IMR-90 (cell line): ENCODE data around the gene WDFY2. TPM values are rescaled to one million over a fixed set of nuclear protein-coding genes. Genes with fewer than 3 reads are reported as not detected.

Source experiments
- ATAC-seq: fragments of 200-7000 bp; cut with Tn5 transposase; 2 replicates; pipeline ENCODE4 v1.9.1; 2020; ENCODE audit warnings: low read depth, mild to moderate bottlenecking, moderate library complexity
- BruUV-seq: library from RNA; stranded (reverse); fragments of 400-500 nt; replicated peaks from 2 replicates; lab custom pipeline; 2021; lab: Mats Ljungman, UMichigan
- CTCF ChIA-PET: fragments of 300-600 bp; formaldehyde crosslinking; extraction: SDS; loops from one replicate; lab custom pipeline; 2021; ENCODE audit warnings: antibody characterized with exemption; lab: Yijun Ruan, JAX
- POLR2A ChIA-PET: fragments of 300-600 bp; sonication (Branson Sonifier 250); formaldehyde crosslinking; loops from one replicate; lab custom pipeline; 2022; ENCODE audit warnings: antibody characterized with exemption; ENCODE audit not compliant: unreplicated experiment; lab: Charles Lee
- DNase-seq: peaks from one replicate; pipeline ENCODE4 v3.0.0; 2013
- H2AFZ ChIP-seq: replicated peaks from 2 replicates; pipeline ENCODE3; 2013; ENCODE audit warnings: low read length, mild to moderate bottlenecking; ENCODE audit not compliant: poor library complexity
- H2AK5ac ChIP-seq: 2 replicates; pipeline ENCODE4 v1.6.1; 2013; ENCODE audit warnings: low read depth, low read length, inconsistent platforms
- H2AK9ac ChIP-seq: replicated peaks from 2 replicates; pipeline ENCODE3; 2013; ENCODE audit warnings: mild to moderate bottlenecking, low read depth, low read length, moderate library complexity; ENCODE audit not compliant: poor library complexity
- H2BK120ac ChIP-seq: 2 replicates; pipeline ENCODE4 v1.6.1; 2013; ENCODE audit warnings: low read depth, low read length, inconsistent platforms
- H2BK15ac ChIP-seq: 3 replicates; pipeline ENCODE4 v1.6.1; 2013; ENCODE audit warnings: low read depth, low read length, inconsistent platforms
- H2BK20ac ChIP-seq: 2 replicates; pipeline ENCODE4 v1.6.1; 2013; ENCODE audit warnings: low read depth, mild to moderate bottlenecking, inconsistent platforms, low read length, moderate library complexity
- H2BK5ac ChIP-seq: 2 replicates; pipeline ENCODE4 v1.6.1; 2013; ENCODE audit warnings: mild to moderate bottlenecking, low read depth, low read length, inconsistent platforms; ENCODE audit not compliant: poor library complexity, severe bottlenecking
- H3K14ac ChIP-seq: replicated peaks from 2 replicates; pipeline ENCODE4 v1.6.1; 2013; ENCODE audit warnings: low read depth, low read length, inconsistent platforms
- H3K18ac ChIP-seq: 2 replicates; pipeline ENCODE4 v1.6.1; 2013; ENCODE audit warnings: low read depth, low read length, control low read depth
- H3K23ac ChIP-seq: 2 replicates; pipeline ENCODE4 v1.6.1; 2013; ENCODE audit warnings: low read depth, low read length, inconsistent platforms
- H3K27ac ChIP-seq: 2 replicates; pipeline ENCODE4 v1.5.1; 2013; ENCODE audit warnings: mild to moderate bottlenecking, control low read depth, low read length; ENCODE audit not compliant: insufficient read depth
- H3K27me3 ChIP-seq: 2 replicates; pipeline ENCODE4 v1.6.1; 2013; ENCODE audit warnings: low read length; ENCODE audit not compliant: control insufficient read depth, insufficient read depth
- H3K36me3 ChIP-seq: 2 replicates; pipeline ENCODE4 v1.6.1; 2013; ENCODE audit warnings: low read length, mixed read lengths; ENCODE audit not compliant: control insufficient read depth, insufficient read depth
- H3K4ac ChIP-seq: 2 replicates; pipeline ENCODE4 v1.6.1; 2013; ENCODE audit warnings: low read depth, low read length, inconsistent platforms
- H3K4me1 ChIP-seq: 2 replicates; pipeline ENCODE4 v1.6.1; 2013; ENCODE audit warnings: low read length, mixed read lengths; ENCODE audit not compliant: control insufficient read depth, insufficient read depth
- H3K4me2 ChIP-seq: 2 replicates; pipeline ENCODE4 v1.6.1; 2013; ENCODE audit warnings: low read depth, mild to moderate bottlenecking, control low read depth, low read length, moderate library complexity
- H3K4me3 ChIP-seq: 2 replicates; pipeline ENCODE4 v1.5.1; 2013; ENCODE audit warnings: low read depth, mild to moderate bottlenecking, control low read depth, low read length, moderate library complexity; ENCODE audit not compliant: insufficient read depth
- H3K56ac ChIP-seq: 2 replicates; pipeline ENCODE4 v1.6.1; 2013; ENCODE audit warnings: low read length, inconsistent platforms; ENCODE audit not compliant: insufficient read depth; ENCODE audit errors: extremely low read depth
- H3K79me1 ChIP-seq, 2 experiments: 2 replicates each; pipeline ENCODE4 v1.6.1; 2013; ENCODE audit warnings: low read length in 2 of 2, inconsistent platforms in 1 of 2, low read depth in 1 of 2
- H3K9ac ChIP-seq: 2 replicates; pipeline ENCODE4 v1.6.1; 2013; ENCODE audit warnings: low read depth, low read length, control low read depth
- H3K9me1 ChIP-seq: 2 replicates; pipeline ENCODE4 v1.6.1; 2013; ENCODE audit warnings: low read length, inconsistent platforms; ENCODE audit not compliant: insufficient read depth
- H3K9me3 ChIP-seq: 2 replicates; pipeline ENCODE4 v1.6.1; 2013; ENCODE audit warnings: low read length; ENCODE audit not compliant: control insufficient read depth, insufficient read depth
- H4K20me1 ChIP-seq: 2 replicates; pipeline ENCODE4 v1.6.1; 2013; ENCODE audit warnings: low read length, inconsistent platforms; ENCODE audit not compliant: insufficient read depth
- H4K5ac ChIP-seq: 2 replicates; pipeline ENCODE4 v1.6.1; 2013; ENCODE audit warnings: mild to moderate bottlenecking, low read depth, low read length, control low read depth
- H4K8ac ChIP-seq, 2 experiments: 2 replicates each; pipeline ENCODE4 v1.6.1; 2013; ENCODE audit warnings: low read depth in 2 of 2, low read length in 2 of 2, control low read depth in 1 of 2, inconsistent platforms in 1 of 2
- H4K91ac ChIP-seq: 2 replicates; pipeline ENCODE4 v1.6.1; 2013; ENCODE audit warnings: low read depth, low read length, inconsistent platforms; ENCODE audit not compliant: insufficient read depth
- BHLHE40 ChIP-seq: fragments of 150-350 bp; IDR thresholded peaks from 2 replicates; pipeline ENCODE4 v1.6.1; 2016; ENCODE audit warnings: mild to moderate bottlenecking, low read depth, low read length
- CEBPB ChIP-seq: IDR thresholded peaks from 2 replicates; pipeline ENCODE4 v1.6.1; 2012; ENCODE audit warnings: low read depth, low read length, improper control_type of control experiment
- CHD1 ChIP-seq: IDR thresholded peaks from 2 replicates; pipeline ENCODE4 v1.6.1; 2012; ENCODE audit warnings: low read depth, low read length, improper control_type of control experiment
- MAFK ChIP-seq: IDR thresholded peaks from 2 replicates; pipeline ENCODE4 v1.6.1; 2012; ENCODE audit warnings: low read depth, low read length, improper control_type of control experiment
- RAD21 ChIP-seq: IDR thresholded peaks from 2 replicates; pipeline ENCODE4 v1.6.1; 2012; ENCODE audit warnings: low read length, improper control_type of control experiment
- RFX5 ChIP-seq: IDR thresholded peaks from 2 replicates; pipeline ENCODE4 v1.8.0; 2012; ENCODE audit warnings: low read depth, mild to moderate bottlenecking, low read length, moderate library complexity
- SMC3 ChIP-seq: fragments of 150-350 bp; IDR thresholded peaks from 2 replicates; pipeline ENCODE4 v1.6.1; 2016; ENCODE audit warnings: low read depth, mild to moderate bottlenecking, antibody characterized with exemption, low read length, moderate library complexity
- WGBS, 2 experiments: methylation state at CpG; one replicate each; pipeline versions ENCODE4 v1.1.5 to v1.1.7; 2013; ENCODE audit warnings: missing lambda C conversion rate in 2 of 2; ENCODE audit not compliant: insufficient read length in 1 of 2; ENCODE audit errors: extremely low coverage in 2 of 2; 5-methylcytosine and 5-hydroxymethylcytosine counted together
- dilution Hi-C: fragments of 300-500 bp; cut with HindIII; formaldehyde crosslinking; loops from one replicate; pipeline ENCODE4 v1.14.3; 2018; ENCODE audit warnings: low sequenced_read_pairs; ENCODE audit not compliant: unreplicated experiment
- in situ Hi-C: fragments of 300-500 bp; cut with MboI; formaldehyde crosslinking; loops from 3 replicates; pipeline ENCODE4 v1.14.3; 2019; ENCODE audit warnings: low sequenced_read_pairs, inconsistent platforms, mixed read lengths
- intact Hi-C: fragments of 100-400 bp; cut with micrococcal nuclease; formaldehyde crosslinking; loops from 2 replicates; pipeline ENCODE4 v1.10.0; 2022
- polyA plus RNA-seq, 3 experiments: library from polyadenylated mRNA; depleted of rRNA; stranded (reverse); fragments of >200 nt; gene quantifications; 2 replicates each; pipeline ENCODE4 v1.2.3, GENCODE V29; 2012; ENCODE audit warnings: low replicate concordance in 1 of 3
- total RNA-seq: library from RNA; depleted of rRNA; stranded (reverse); fragments of >200 nt; gene quantifications from 2 replicates; pipeline ENCODE4 v1.2.3, GENCODE V29; 2012
- TF ChIP-seq, protein P1 (sequence below): fragments of 150-350 bp; IDR thresholded peaks from 2 replicates; pipeline ENCODE4 v1.6.1; 2016; ENCODE audit warnings: low read depth, mild to moderate bottlenecking, low read length, moderate library complexity, borderline replicate concordance
- TF ChIP-seq, protein P2 (sequence below): conservative IDR thresholded peaks from 2 replicates; pipeline ENCODE4 v1.5.1; 2012; ENCODE audit warnings: mild to moderate bottlenecking, low read depth, low read length, improper control_type of control experiment

The WDFY2 gene
- total and polyA plus RNA-seq, 2 of the 4 experiments (the other 2 are of a cell fraction): 4.3 to 5.4 TPM

DNA sequence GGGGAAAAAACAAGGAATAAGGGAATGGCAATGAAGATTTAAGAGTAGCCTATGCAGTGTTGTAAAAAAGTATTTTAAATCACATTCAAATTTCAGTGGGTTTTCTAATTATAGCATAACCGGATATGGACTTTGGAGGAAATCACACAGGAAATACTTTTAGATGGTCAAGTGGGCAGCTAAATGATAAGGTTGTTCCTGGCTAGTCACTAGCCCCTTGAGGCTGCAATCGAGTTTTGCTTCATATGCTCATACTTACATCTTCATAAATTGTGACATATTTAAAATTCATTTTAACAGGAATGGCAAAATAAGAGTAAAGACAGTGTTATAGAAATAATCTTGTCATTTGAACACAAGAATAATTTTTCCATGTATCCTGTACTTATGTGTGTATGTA, 88.9 kb downstream of the WDFY2 start:
- H3K4me3 ChIP-seq: no peak overlapping the region
- no peak for DNase-seq
- H2AK5ac ChIP-seq: no peak overlapping the region
- no peak overlapping the region for H2AK9ac ChIP-seq
- in situ Hi-C loops: no loop called here
- H3K9me3 ChIP-seq: no peaks in the 10 kb centered on the region
- H3K23ac ChIP-seq: no peak overlapping the region
- intact Hi-C loops: no loop called here
- ChIA-PET POLR2A (no interaction called here), CTCF (no interaction called here)
- no peaks in the 10 kb centered on the region for H3K4me1 ChIP-seq
- H3K27ac ChIP-seq: no peak overlapping the region
- BruUV-seq: no TSS peak
- H3K79me1 ChIP-seq: peaks cover 32 to 52% of the 10 kb centered on the region in 2 experiments
- H4K5ac ChIP-seq: no peak overlapping the region
- H3K36me3 ChIP-seq: no peaks in the 10 kb centered on the region
- no peaks in the 10 kb centered on the region for H4K20me1 ChIP-seq
- no peaks in the 10 kb centered on the region for H3K27me3 ChIP-seq
- H2BK5ac ChIP-seq: no peak overlapping the region
- TF ChIP-seq RFX5 (no peak), MAFK (no peak), SMC3 (no peak), RAD21 (no peak), CEBPB (no peak), BHLHE40 (no peak), CHD1 (no peak)
- TF ChIP-seq, protein P1, sequence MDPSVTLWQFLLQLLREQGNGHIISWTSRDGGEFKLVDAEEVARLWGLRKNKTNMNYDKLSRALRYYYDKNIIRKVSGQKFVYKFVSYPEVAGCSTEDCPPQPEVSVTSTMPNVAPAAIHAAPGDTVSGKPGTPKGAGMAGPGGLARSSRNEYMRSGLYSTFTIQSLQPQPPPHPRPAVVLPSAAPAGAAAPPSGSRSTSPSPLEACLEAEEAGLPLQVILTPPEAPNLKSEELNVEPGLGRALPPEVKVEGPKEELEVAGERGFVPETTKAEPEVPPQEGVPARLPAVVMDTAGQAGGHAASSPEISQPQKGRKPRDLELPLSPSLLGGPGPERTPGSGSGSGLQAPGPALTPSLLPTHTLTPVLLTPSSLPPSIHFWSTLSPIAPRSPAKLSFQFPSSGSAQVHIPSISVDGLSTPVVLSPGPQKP: no peak
- TF ChIP-seq, protein P2, sequence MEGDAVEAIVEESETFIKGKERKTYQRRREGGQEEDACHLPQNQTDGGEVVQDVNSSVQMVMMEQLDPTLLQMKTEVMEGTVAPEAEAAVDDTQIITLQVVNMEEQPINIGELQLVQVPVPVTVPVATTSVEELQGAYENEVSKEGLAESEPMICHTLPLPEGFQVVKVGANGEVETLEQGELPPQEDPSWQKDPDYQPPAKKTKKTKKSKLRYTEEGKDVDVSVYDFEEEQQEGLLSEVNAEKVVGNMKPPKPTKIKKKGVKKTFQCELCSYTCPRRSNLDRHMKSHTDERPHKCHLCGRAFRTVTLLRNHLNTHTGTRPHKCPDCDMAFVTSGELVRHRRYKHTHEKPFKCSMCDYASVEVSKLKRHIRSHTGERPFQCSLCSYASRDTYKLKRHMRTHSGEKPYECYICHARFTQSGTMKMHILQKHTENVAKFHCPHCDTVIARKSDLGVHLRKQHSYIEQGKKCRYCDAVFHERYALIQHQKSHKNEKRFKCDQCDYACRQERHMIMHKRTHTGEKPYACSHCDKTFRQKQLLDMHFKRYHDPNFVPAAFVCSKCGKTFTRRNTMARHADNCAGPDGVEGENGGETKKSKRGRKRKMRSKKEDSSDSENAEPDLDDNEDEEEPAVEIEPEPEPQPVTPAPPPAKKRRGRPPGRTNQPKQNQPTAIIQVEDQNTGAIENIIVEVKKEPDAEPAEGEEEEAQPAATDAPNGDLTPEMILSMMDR: no peak
- H3K18ac ChIP-seq: no peak overlapping the region
- no peak overlapping the region for H2BK15ac ChIP-seq
- H2AFZ ChIP-seq: no peak overlapping the region
- no peak overlapping the region for H4K8ac ChIP-seq
- no peak overlapping the region for H3K56ac ChIP-seq
- dilution Hi-C loops: no loop called here
- no peak overlapping the region for H2BK20ac ChIP-seq
- H4K91ac ChIP-seq: no peak overlapping the region
- no peak overlapping the region for H3K9ac ChIP-seq
- no peak overlapping the region for H3K4ac ChIP-seq
- no peak overlapping the region for H2BK120ac ChIP-seq
- no CpG with 5 or more reads among the region's 2 CpGs for whole genome bisulfite sequencing, 2 experiments
- peaks cover 3% of the 10 kb centered on the region; the same call in 1 of the 2 replicates for H3K9me1 ChIP-seq
- no peak overlapping the region for H3K14ac ChIP-seq
- ATAC-seq: no peak
- no peak overlapping the region for H3K4me2 ChIP-seq
